K562 (cell line): ENCODE data around the gene TARS1. TPM values are rescaled to one million over a fixed set of nuclear protein-coding genes. Genes with fewer than 3 reads are reported as not detected.

ENCODE experiments used
- ATAC-seq: fragments of 200-7000 bp; cut with Tn5 transposase; 3 replicates; pipeline ENCODE4 v1.9.1; 2020; ENCODE audit warnings: moderate library complexity
- BruUV-seq: library from RNA; stranded (reverse); fragments of 400-500 nt; replicated peaks from 2 replicates; lab custom pipeline; 2021; lab: Mats Ljungman, UMichigan
- CTCF ChIA-PET: fragments of 300-600 bp; formaldehyde crosslinking; extraction: SDS; loops from one replicate; lab custom pipeline; 2021; ENCODE audit warnings: low intra/inter-chr PET ratio; lab: Yijun Ruan, JAX
- POLR2A ChIA-PET: fragments of 300-600, 350-650 bp; sonication (Branson Sonifier 250); formaldehyde crosslinking; extraction: SDS; loops from one replicate; lab custom pipeline; 2021; ENCODE audit warnings: antibody characterized with exemption, inconsistent platforms; lab: Yijun Ruan, JAX
- DNase-seq, 4 experiments: peaks; one replicate each; pipeline versions ENCODE4 v3.0.0 to v3.0.0-alpha.2; 2011 to 2018; ENCODE audit warnings: low spot score in 3 of 4, mixed read lengths in 3 of 4; ENCODE audit errors: extremely low read depth in 1 of 4
- FAIRE-seq: peaks from 2 replicates; lab custom pipeline; 2011; peaks lifted over from hg19 to GRCh38; lab: Jason Lieb, UNC
- H2AFZ ChIP-seq: 2 replicates; pipeline ENCODE4 v1.6.0; 2011; ENCODE audit warnings: low read depth, low read length, control low read depth, inconsistent platforms
- H3K27ac ChIP-seq: fragments of 200-600 bp; 3 replicates; pipeline ENCODE4 v1.8.0; 2011; ENCODE audit warnings: low read depth, mild to moderate bottlenecking, control low read depth, inconsistent platforms, low read length, moderate library complexity, mixed read lengths; ENCODE audit errors: extremely low read depth
- H3K27me3 ChIP-seq, 2 experiments: fragments of 300-600 bp in 1 of 2; 2 replicates in 1 of 2; 3 replicates in 1 of 2; pipeline versions ENCODE4 v1.6.0 to v1.8.0; 2011; ENCODE audit warnings: inconsistent platforms in 2 of 2, low read length in 2 of 2, mild to moderate bottlenecking in 1 of 2, mixed read lengths in 1 of 2, moderate library complexity in 1 of 2; ENCODE audit not compliant: control insufficient read depth in 2 of 2, insufficient read depth in 2 of 2
- H3K36me3 ChIP-seq: fragments of 300-600 bp; 3 replicates; pipeline ENCODE4 v1.8.0; 2011; ENCODE audit warnings: mild to moderate bottlenecking, low read length, inconsistent platforms; ENCODE audit not compliant: control insufficient read depth, insufficient read depth
- H3K4me1 ChIP-seq, 2 experiments: fragments of 200-600 bp in 1 of 2; replicated peaks in 1 of 2; 2 replicates in 1 of 2; 3 replicates in 1 of 2; pipeline versions ENCODE4 v1.5.1 to v1.8.0; 2011; ENCODE audit warnings: inconsistent platforms in 2 of 2, low read length in 2 of 2, mild to moderate bottlenecking in 1 of 2, mixed read lengths in 1 of 2, moderate library complexity in 1 of 2; ENCODE audit not compliant: control insufficient read depth in 2 of 2, insufficient read depth in 2 of 2
- H3K4me2 ChIP-seq: 2 replicates; pipeline ENCODE4 v1.6.1; 2011; ENCODE audit warnings: low read length, control low read depth, inconsistent platforms, mixed read lengths; ENCODE audit not compliant: insufficient read depth
- H3K4me3 ChIP-seq: fragments of 200-600 bp; sonication (generic), shearing (Covaris generic); 2 replicates; pipeline ENCODE4 v1.5.1; 2016; ENCODE audit warnings: control low read depth, inconsistent platforms
- H3K79me2 ChIP-seq: fragments of 200-600 bp; 3 replicates; pipeline ENCODE4 v1.8.0; 2011; ENCODE audit warnings: low read length, inconsistent platforms; ENCODE audit not compliant: control insufficient read depth, insufficient read depth
- H3K9ac ChIP-seq, 2 experiments: 2 replicates each; pipeline versions ENCODE4 v1.6.0 to v1.6.1; 2011; ENCODE audit warnings: low read depth in 2 of 2, low read length in 2 of 2, control low read depth in 1 of 2, inconsistent platforms in 1 of 2, mild to moderate bottlenecking in 1 of 2, mixed read lengths in 1 of 2; ENCODE audit not compliant: insufficient read depth in 1 of 2
- H3K9me1 ChIP-seq: one replicate; pipeline ENCODE4 v1.6.0; 2011; ENCODE audit warnings: inconsistent platforms, mild to moderate bottlenecking, low read length, moderate library complexity; ENCODE audit not compliant: control insufficient read depth, insufficient read depth
- H3K9me3 ChIP-seq: replicated peaks from 2 replicates; pipeline ENCODE4 v1.5.1; 2011; ENCODE audit warnings: low read depth, low read length, inconsistent platforms; ENCODE audit not compliant: control insufficient read depth, insufficient read depth
- H4K20me1 ChIP-seq: replicated peaks from 2 replicates; pipeline ENCODE4 v1.6.1; 2011; ENCODE audit warnings: low read length, inconsistent platforms, mixed read lengths; ENCODE audit not compliant: control insufficient read depth, insufficient read depth
- BRF1 ChIP-seq: IDR thresholded peaks from 3 replicates; pipeline ENCODE4 v1.6.1; 2011; ENCODE audit warnings: borderline replicate concordance, mild to moderate bottlenecking; ENCODE audit not compliant: insufficient read length; ENCODE audit errors: extremely low read depth
- E2F5 ChIP-seq: sonication (generic); formaldehyde crosslinking; IDR thresholded peaks from 2 replicates; pipeline ENCODE4 v1.8.0; 2022; ENCODE audit warnings: mild to moderate bottlenecking, missing genetic modification reagents
- GTF3C2 ChIP-seq: IDR thresholded peaks from 3 replicates; pipeline ENCODE4 v1.6.1; 2011; ENCODE audit warnings: borderline replicate concordance, mild to moderate bottlenecking, moderate library complexity; ENCODE audit not compliant: insufficient read length; ENCODE audit errors: extremely low read depth
- HSF4 ChIP-seq: fragments of 250-450 bp; sonication (Bioruptor Pico); IDR thresholded peaks from 2 replicates; pipeline ENCODE4 v2.1.2; 2022; ENCODE audit warnings: mild to moderate bottlenecking, moderate library complexity, borderline replicate concordance
- IRF1 ChIP-seq: sonication (generic); formaldehyde crosslinking; IDR thresholded peaks from 2 replicates; pipeline ENCODE4 v1.8.0; 2022; ENCODE audit warnings: missing genetic modification reagents, mild to moderate bottlenecking, borderline replicate concordance
- NR3C1 ChIP-seq: sonication (generic); formaldehyde crosslinking; IDR thresholded peaks from 2 replicates; pipeline ENCODE4 v1.8.1; 2022; ENCODE audit warnings: missing genetic modification reagents
- PTRF ChIP-seq: fragments of 450-650 bp; IDR thresholded peaks from 2 replicates; pipeline ENCODE4 v1.6.1; 2016; ENCODE audit warnings: mild to moderate bottlenecking, missing genetic modification characterization, missing compliant biosample characterization
- ZKSCAN3 ChIP-seq: fragments of 250-450 bp; sonication (Bioruptor Pico); IDR thresholded peaks from 2 replicates; pipeline ENCODE4 v1.4.0; 2020
- ZNF224 ChIP-seq: sonication (generic); formaldehyde crosslinking; IDR thresholded peaks from 2 replicates; pipeline ENCODE4 v1.8.0; 2022; ENCODE audit warnings: mild to moderate bottlenecking, missing genetic modification reagents
- ZNF444 ChIP-seq: fragments of 250-450 bp; sonication (Bioruptor Pico); IDR thresholded peaks from 2 replicates; pipeline ENCODE4 v1.4.0; 2020; ENCODE audit warnings: mild to moderate bottlenecking, moderate library complexity
- in situ Hi-C: fragments of 300-500 bp; cut with MboI; formaldehyde crosslinking; loops from 4 replicates; pipeline ENCODE4 v1.15.0; 2018; ENCODE audit warnings: inconsistent platforms, mixed read lengths
- intact Hi-C: fragments of 100-400 bp; cut with micrococcal nuclease; formaldehyde crosslinking; loops from 2 replicates; pipeline ENCODE4 v1.14.2; 2022
- polyA plus RNA-seq, 8 experiments: library from polyadenylated mRNA; depleted of rRNA in 4 of 8; stranded (reverse) in 5 of 8; unstranded in 3 of 8; fragments of >200 nt; fragmentation: Nextera tagmentation in 2 of 8; fragmentation: Illumina TruSeq in 1 of 8; extraction: Ambion mirVana in 2 of 8; extraction: Trizol in 1 of 8; gene quantifications; 2 replicates each; pipeline versions ENCODE4 v1.2.1 to v1.2.3, GENCODE V29; 2011 to 2014; ENCODE audit warnings: inconsistent platforms in 1 of 8, missing spikeins in 1 of 8
- total RNA-seq, 7 experiments: library from RNA; depleted of rRNA in 6 of 7; stranded (reverse); fragments of >200 nt in 6 of 7; fragmentation: Illumina TruSeq in 2 of 7; extraction: Trizol in 2 of 7; gene quantifications; 2 replicates each; pipeline versions ENCODE4 v1.2.1 to v1.2.3, GENCODE V29; 2011 to 2021; ENCODE audit warnings: low replicate concordance in 1 of 7
- TF ChIP-seq, protein P1 (sequence below): fragments of 450-650 bp; IDR thresholded peaks from 2 replicates; pipeline ENCODE4 v1.6.1; 2017; ENCODE audit warnings: antibody characterized with exemption, mild to moderate bottlenecking

TARS1 gene
- total and polyA plus RNA-seq, 9 of the 15 experiments (the other 6 are each of a cell fraction or from before 2014, with no cell fraction given): 263 to 518 (median 439) TPM

GRCh38 chr5:33445798-33446197, 5.0 kb downstream of the TARS1 start:
- in situ Hi-C loops: loop anchor here (25.0 kb wide), 1 partner anchor 1017 kb away; no protein-coding TSS in a partner anchor
- H3K4me3 ChIP-seq: no peak overlapping the region
- no peak for DNase-seq
- ATAC-seq: no peak
- intact Hi-C loops: no loop called here
- peaks cover 30% of the 10 kb centered on the region for H4K20me1 ChIP-seq
- no peak overlapping the region for H2AFZ ChIP-seq
- H3K9me1 ChIP-seq: peaks cover 5% of the 10 kb centered on the region
- peaks cover 75% of the 10 kb centered on the region for H3K36me3 ChIP-seq
- H3K9me3 ChIP-seq: no peaks in the 10 kb centered on the region
- no TSS peak for BruUV-seq
- H3K27me3 ChIP-seq: no peaks in the 10 kb centered on the region
- no peak overlapping the region for H3K27ac ChIP-seq
- POLR2A ChIA-PET: interaction anchor here (1.8 kb wide), 1 partner anchor 15 kb away, joined by 8 read pairs; no protein-coding TSS in a partner anchor
- no peak for FAIRE-seq
- peaks cover 6 to 14% of the 10 kb centered on the region in 2 experiments; a peak in 3 of 5 replicates for H3K4me1 ChIP-seq
- no peak overlapping the region for H3K4me2 ChIP-seq
- H3K79me2 ChIP-seq: peaks cover 96% of the 10 kb centered on the region
- no peak overlapping the region for H3K9ac ChIP-seq
- CTCF ChIA-PET: no interaction called here
- TF ChIP-seq GTF3C2 (no peak), BRF1 (no peak), E2F5 (CRISPR knock-in tag) (no peak), NR3C1 (no peak), HSF4 (no peak), ZKSCAN3 (CRISPR knock-in tag) (no peak), ZNF444 (CRISPR knock-in tag) (no peak), ZNF224 (CRISPR knock-in tag) (no peak), IRF1 (CRISPR knock-in tag) (no peak), PTRF (tag) (no peak)
- TF ChIP-seq, protein P1, sequence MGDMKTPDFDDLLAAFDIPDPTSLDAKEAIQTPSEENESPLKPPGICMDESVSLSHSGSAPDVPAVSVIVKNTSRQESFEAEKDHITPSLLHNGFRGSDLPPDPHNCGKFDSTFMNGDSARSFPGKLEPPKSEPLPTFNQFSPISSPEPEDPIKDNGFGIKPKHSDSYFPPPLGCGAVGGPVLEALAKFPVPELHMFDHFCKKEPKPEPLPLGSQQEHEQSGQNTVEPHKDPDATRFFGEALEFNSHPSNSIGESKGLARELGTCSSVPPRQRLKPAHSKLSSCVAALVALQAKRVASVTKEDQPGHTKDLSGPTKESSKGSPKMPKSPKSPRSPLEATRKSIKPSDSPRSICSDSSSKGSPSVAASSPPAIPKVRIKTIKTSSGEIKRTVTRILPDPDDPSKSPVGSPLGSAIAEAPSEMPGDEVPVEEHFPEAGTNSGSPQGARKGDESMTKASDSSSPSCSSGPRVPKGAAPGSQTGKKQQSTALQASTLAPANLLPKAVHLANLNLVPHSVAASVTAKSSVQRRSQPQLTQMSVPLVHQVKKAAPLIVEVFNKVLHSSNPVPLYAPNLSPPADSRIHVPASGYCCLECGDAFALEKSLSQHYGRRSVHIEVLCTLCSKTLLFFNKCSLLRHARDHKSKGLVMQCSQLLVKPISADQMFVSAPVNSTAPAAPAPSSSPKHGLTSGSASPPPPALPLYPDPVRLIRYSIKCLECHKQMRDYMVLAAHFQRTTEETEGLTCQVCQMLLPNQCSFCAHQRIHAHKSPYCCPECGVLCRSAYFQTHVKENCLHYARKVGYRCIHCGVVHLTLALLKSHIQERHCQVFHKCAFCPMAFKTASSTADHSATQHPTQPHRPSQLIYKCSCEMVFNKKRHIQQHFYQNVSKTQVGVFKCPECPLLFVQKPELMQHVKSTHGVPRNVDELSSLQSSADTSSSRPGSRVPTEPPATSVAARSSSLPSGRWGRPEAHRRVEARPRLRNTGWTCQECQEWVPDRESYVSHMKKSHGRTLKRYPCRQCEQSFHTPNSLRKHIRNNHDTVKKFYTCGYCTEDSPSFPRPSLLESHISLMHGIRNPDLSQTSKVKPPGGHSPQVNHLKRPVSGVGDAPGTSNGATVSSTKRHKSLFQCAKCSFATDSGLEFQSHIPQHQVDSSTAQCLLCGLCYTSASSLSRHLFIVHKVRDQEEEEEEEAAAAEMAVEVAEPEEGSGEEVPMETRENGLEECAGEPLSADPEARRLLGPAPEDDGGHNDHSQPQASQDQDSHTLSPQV: no peak
